Right atrium auricular region (tissue), 2 donors: ENCODE data around the gene P2RX2. TPM values are rescaled to one million over a fixed set of nuclear protein-coding genes. Genes with fewer than 3 reads are reported as not detected.

Source experiments
- DNase-seq: peaks from one replicate; pipeline ENCODE4 v3.0.0-alpha.2; 2019; ENCODE audit warnings: low spot score
- H3K27ac ChIP-seq, 2 donors: fragments of 200-600 bp; sonication (generic); 1 replicate in 1 of 2; 2 replicates in 1 of 2; pipeline ENCODE4 v1.5.1; 2016 to 2019
- H3K27me3 ChIP-seq, 2 donors: fragments of 200-600 bp; sonication (generic); one replicate each; pipeline versions ENCODE4 v1.5.1 to v1.6.0; 2017 to 2019
- H3K36me3 ChIP-seq: fragments of 200-600 bp; sonication (generic); one replicate; pipeline ENCODE4 v1.5.1; 2016
- H3K4me1 ChIP-seq, 2 donors: fragments of 200-600 bp; sonication (generic); one replicate each; pipeline versions ENCODE4 v1.5.1 to v1.6.0; 2017 to 2019
- H3K4me3 ChIP-seq, 2 donors: fragments of 200-600 bp; sonication (generic); 1 replicate in 1 of 2; 2 replicates in 1 of 2; pipeline ENCODE4 v1.5.1; 2017 to 2019; ENCODE audit warnings: mild to moderate bottlenecking in 1 of 2, moderate library complexity in 1 of 2
- H3K9me3 ChIP-seq, 2 donors: fragments of 200-600 bp; sonication (generic); one replicate each; pipeline ENCODE4 v1.5.1; 2019
- CTCF ChIP-seq, 2 donors: fragments of 200-600 bp; sonication (generic); IDR thresholded peaks; one replicate each; pipeline ENCODE4 v1.5.1; 2019; ENCODE audit warnings: antibody characterized with exemption in 2 of 2
- total RNA-seq, 2 donors: library from RNA; depleted of rRNA; stranded (reverse); fragments of >200 nt; gene quantifications; one replicate each; pipeline ENCODE4 v1.1.0, GENCODE V29; 2016

Gene P2RX2
- total RNA-seq, 2 donors from 2014 or later = not detected

- Histone ChIP-seq H3K27ac (no peak overlapping the region), H3K4me1 (no peaks in the 10 kb centered on the region), H3K27me3 (no peaks in the 10 kb centered on the region), H3K36me3 (peaks cover 24% of the 10 kb centered on the region), H3K4me3 (no peak overlapping the region), H3K9me3 (no peaks in the 10 kb centered on the region)
- TF ChIP-seq CTCF (IDR thresholded peaks at IDR 0.05) = no peak
- no peak for DNase-seq
Observed at GRCh38 chr12:132580701-132581292, 37.8 kb upstream of the P2RX2 start.

DNA sequence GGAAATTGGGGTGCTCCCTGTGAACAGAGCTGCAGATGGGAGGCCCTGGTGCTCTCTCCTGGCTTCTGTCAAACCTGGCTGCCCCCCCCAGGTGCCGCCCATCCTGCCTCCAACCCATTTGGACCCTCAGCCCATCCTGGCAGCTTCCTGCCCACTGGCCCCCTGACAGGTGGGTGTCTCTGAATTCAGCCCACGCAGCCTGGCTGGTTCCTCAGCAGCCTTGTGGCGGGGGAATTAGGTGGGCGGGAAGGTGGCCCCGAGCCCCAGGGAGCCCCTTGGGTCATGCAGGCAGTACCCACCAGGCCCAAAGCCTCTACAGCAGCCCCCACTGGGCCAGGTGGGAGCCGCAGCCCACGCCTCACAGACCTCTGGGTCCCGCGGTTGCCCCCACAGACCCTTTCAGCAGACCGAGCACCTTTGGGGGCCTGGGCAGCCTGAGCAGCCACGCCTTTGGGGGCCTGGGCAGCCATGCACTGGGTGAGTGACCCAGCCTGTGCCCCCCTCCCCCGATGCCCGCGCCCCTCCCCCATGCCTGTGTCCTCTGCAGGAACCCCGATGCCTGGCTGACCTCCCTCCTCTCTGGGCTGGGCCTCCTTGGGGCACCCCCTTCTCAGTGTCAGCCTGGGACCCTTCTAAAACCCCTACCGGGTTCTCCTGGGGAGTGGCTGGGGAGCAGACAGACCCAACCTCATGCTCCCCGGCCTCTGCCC is 37.1 kb upstream of the P2RX2 start:
- TF ChIP-seq CTCF (IDR thresholded peaks at IDR 0.05) = no peak
- no peak for DNase-seq
- H3K9me3 ChIP-seq = no peaks in the 10 kb centered on the region
- peaks cover 19% of the 10 kb centered on the region for H3K36me3 ChIP-seq
- H3K4me3 ChIP-seq = peak overlapping the region in 1 of 2 donors; percentile 44
- no peaks in the 10 kb centered on the region for H3K4me1 ChIP-seq
- no peaks in the 10 kb centered on the region for H3K27me3 ChIP-seq
- H3K27ac ChIP-seq = no peak overlapping the region

GRCh38 chr12:132582058-132582420 is 36.5 kb upstream of the P2RX2 start:
- no peak for DNase-seq
- Histone ChIP-seq H3K4me3 (peak overlapping the region; percentile 24 to 44), H3K36me3 (peaks cover 15% of the 10 kb centered on the region)

DNA sequence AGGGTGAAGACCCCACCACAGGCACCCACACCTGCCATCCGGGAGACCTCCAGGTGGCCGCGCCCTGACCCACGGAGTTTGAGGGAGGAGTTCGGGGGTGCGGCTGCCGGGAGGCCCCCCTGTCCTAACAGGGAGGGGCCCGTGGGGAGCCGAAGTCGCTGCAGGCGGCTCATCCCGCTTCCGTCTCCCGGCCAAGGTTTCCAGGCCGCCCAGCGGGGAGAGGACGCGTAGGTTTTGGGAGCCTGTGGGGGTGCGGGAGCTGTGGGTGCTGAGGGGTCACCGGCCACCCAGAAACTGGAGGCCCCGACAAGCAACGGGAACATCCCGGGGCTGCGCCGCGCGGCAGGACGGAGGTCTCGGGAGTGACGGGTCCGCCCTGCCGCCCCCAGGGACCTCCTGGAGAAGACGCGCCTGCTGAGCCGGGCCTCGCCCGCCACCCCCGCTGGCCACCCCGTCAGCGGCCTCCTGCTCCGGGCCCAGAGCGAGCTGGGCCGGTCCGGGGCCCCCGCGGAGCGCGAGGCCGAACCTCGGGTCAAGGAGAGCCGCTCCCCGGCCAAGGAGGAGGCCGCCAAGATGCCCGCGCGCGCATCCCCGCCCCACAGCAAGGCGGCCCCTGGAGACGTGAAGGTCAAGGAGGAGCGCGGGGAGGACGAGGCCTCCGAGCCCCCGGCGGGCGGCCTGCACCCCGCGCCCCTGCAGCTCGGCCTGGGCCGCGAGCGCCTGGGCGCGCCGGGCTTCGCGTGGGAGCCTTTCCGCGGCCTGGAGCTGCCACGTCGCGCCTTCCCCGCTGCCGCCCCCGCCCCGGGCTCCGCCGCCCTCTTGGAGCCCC is 35.8 kb upstream of the P2RX2 start:
- peaks cover 12% of the 10 kb centered on the region for H3K36me3 ChIP-seq
- no peak for DNase-seq
- no peak for TF ChIP-seq CTCF (IDR thresholded peaks at IDR 0.05)

More at GRCh38 chr12:132582058-132582420, 36.5 kb upstream of the P2RX2 start:
- Histone ChIP-seq H3K4me1 (no peaks in the 10 kb centered on the region), H3K27me3 (no peaks in the 10 kb centered on the region), H3K27ac (no peak overlapping the region), H3K9me3 (no peaks in the 10 kb centered on the region)
- TF ChIP-seq CTCF (IDR thresholded peaks at IDR 0.05) = no peak

GRCh38 chr12:132583411-132583710 is 35.2 kb upstream of the P2RX2 start:
- Histone ChIP-seq H3K27ac (no peak overlapping the region), H3K4me1 (no peaks in the 10 kb centered on the region), H3K27me3 (no peaks in the 10 kb centered on the region), H3K9me3 (peaks cover 0 to under 1% of the 10 kb centered on the region in 2 donors), H3K36me3 (peaks cover 6% of the 10 kb centered on the region), H3K4me3 (peak overlapping the region in 1 of 2 donors; percentile 44)
- no peak for TF ChIP-seq CTCF (IDR thresholded peaks at IDR 0.05)
- no peak for DNase-seq

More for the DNA sequence above, 35.8 kb upstream of the P2RX2 start:
- Histone ChIP-seq H3K4me3 (peak overlapping the region; percentile 24 to 44), H3K9me3 (no peaks in the 10 kb centered on the region), H3K27ac (no peak overlapping the region), H3K27me3 (no peaks in the 10 kb centered on the region), H3K4me1 (no peaks in the 10 kb centered on the region)
